Placental epithelial cell (primary cell): ENCODE measurements around the gene ANKRD36B. TPM values are rescaled to one million over a fixed set of nuclear protein-coding genes. Genes with fewer than 3 reads are reported as not detected.

ENCODE experiments used
- total RNA-seq: library from RNA; depleted of rRNA; stranded (reverse); fragments of >200 nt; gene quantifications from 2 replicates; pipeline ENCODE4 v1.2.3, GENCODE V29; 2012

The ANKRD36B gene
- total RNA-seq: 44.1 and 75.4 TPM in 2 replicates

GRCh38 chr2:97589598-97590510 lies at the start of gene ANKRD36B:
TSS of gene ANKRD36B (minus strand) at chr2:97589877. CDS start at chr2:97589685, 192 bp downstream.

Other genes with a start within 250 kb of the ANKRD36B start
- 189 and 260 TPM in 2 replicates for gene COX5B, start 56.2 kb upstream of the ANKRD36B start, total RNA-seq
- 46.7 and 53.1 TPM in 2 replicates for gene ACTR1B, start 74.2 kb upstream of the ANKRD36B start, total RNA-seq
- gene C2orf92, start 79.8 kb upstream of the ANKRD36B start, total RNA-seq: 4.7 and 9.0 TPM in 2 replicates
- 0.11 TPM in 1 of 2 replicates, not detected in the other for gene ZAP70, start 123.7 kb upstream of the ANKRD36B start, total RNA-seq